Inflammatory macrophage (primary cell): ENCODE measurements around the gene TMEM161A.

Experiments
- DNase-seq, 2 donors: peaks; one replicate each; pipeline ENCODE4 v3.0.0-alpha.2; 2020 to 2022

The TMEM161A gene

DNA sequence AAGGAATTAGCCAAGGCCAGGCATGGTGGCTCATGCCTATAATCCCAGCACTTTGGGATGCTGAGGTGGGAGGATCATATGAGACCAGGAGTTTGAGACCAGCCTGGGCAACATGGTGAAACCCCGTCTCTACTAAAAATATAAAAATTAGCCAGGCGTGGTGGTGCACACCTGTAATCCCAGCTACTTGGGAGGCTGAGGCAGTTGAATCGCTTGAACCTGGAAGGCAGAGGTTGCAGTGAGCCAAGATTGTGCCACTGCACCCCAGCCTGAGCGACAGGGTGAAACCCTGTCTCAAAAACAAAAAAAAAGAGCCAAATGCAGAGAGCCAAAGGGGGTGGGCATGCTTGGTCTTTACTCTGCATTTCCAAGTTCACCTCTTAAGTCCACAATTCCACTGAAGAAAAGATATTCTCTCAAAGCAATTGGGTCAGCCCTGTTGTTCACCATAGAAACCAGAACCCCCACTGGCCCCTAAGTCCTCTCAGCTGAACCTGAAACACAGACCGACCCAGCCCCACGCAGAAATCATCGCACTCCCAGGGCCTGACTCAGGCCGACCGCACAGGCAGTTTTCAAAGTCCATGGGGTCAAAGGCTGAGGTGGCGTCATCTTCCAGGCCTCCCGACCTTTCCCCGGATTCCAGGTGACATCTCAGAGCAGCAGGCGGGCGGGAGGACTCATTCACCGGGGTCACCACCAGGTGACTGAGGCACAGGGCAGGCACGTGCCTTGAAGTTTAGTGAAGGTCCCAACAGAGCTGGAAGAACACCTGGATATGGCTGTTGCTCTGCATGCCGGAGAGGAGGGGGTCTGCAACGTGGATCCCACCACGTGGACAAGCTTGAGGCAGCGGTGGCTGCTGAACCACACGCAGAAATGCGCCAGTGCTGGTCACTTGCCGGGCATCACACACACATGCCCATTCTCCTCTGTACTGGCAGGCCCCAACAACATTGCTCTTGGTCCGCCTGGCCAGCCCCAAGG is 41.3 kb downstream of the TMEM161A start:
- no peak for DNase-seq

DNA sequence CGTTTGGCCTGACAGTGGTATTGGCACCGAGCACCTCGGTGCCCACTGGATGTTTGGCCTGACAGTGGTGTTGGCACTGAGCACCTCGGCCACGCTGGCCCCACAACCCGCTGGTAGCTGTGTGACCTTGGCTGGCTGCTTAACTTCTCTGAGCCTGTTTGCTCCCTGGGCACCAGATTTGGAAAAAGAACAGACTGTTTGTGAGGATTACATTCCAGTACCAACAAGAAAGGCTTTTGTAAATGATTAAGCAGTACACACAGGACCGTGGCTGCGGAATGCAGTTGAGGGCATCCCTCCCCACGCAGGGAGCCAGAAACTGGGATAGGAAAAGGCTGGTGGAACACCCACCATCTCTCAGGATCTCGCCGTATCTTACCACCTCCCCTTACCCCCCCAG is 42.6 kb downstream of the TMEM161A start:
- DNase-seq = no peak

GRCh38 chr19:19094513-19094912 is 43.8 kb downstream of the TMEM161A start:
- DNase-seq = no peak

GRCh38 chr19:19087676-19088075 is 50.6 kb downstream of the TMEM161A start:
- DNase-seq = no peak

DNA sequence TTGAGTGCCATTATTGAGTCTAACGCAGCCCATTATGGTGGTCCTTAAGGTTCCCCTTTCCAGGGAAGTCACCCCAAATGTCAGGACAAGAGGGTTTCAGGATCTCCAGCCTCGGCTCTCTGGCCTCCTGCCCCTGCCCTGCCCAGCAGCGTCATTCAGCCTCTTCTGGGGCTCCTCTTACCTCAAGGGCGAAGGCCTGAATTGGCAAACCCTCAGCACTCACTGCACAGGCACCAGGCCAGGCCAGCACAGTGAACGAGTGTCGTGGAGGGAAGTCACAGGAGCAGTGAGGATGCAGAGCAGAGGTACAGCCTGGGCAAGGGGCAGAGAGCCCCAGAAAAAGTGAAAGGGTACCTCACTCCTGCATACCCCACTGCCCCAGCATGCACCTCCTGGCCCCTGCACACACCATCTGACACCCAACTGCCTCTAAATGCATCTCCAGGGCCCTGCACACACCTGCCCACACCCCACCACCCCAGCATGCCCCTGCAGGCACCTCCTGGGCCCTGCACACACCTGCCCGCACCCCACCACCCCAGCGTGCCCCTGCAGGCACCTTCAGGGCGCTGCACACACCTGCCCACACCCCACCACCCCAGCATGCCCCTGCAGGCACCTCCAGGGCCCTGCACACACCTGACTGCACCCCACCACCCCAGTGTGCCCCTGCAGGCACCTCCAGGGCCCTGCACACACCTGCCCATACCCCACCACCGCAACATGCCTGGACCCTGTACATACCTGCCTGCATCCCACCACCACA is 54.7 kb downstream of the TMEM161A start:
- no peak for DNase-seq

GRCh38 chr19:19081642-19082151 is 56.6 kb downstream of the TMEM161A start:
- peak in 1 of 2 donors; percentile 36 for DNase-seq

GRCh38 chr19:19079571-19079970 is 58.7 kb downstream of the TMEM161A start:
- no peak for DNase-seq

- DNase-seq = no peak
Observed at GRCh38 chr19:19078801-19079200, 59.5 kb downstream of the TMEM161A start.

DNA sequence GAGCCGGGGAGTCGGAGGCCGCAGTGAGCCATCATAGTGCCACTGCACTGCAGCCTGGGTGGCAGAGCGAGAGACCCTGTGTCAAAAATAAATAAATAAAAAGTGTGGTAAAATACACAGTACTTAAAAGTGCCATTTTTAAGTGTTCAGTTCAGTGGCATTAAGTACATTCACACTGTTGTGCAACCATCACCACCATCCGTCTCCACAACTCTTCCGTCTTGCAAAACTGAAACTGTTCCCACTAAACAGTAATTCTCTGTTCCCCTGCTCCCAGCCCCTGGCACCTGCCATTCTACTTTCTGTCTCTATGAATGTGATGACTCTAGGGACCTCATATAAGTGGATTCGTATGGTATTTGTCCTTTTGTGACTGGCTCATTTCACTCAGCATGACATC is 61.2 kb downstream of the TMEM161A start:
- peak; percentile 28 to 47 for DNase-seq

- DNase-seq = no peak
Observed at GRCh38 chr19:19076476-19076875, 61.8 kb downstream of the TMEM161A start.

DNA sequence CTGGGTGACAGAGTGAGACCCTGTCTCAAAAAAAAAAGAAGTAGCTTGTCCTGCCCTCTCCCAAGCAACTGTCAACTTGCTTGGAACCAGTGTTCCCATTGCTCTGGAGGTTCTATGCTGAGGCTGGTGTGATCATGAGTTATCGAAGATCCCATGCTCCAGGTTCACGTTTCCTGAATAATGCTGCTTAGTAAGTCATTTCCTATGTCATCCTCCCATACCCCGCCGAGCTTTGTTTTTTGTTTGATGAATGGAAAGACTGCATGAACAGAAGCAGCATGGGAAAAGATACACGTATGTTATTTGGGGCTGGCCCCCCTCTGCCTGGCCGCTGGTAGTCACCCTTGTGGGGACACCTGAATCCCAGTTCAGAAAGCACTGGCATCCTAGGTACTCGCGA is 63.2 kb downstream of the TMEM161A start:
- no peak for DNase-seq

DNA sequence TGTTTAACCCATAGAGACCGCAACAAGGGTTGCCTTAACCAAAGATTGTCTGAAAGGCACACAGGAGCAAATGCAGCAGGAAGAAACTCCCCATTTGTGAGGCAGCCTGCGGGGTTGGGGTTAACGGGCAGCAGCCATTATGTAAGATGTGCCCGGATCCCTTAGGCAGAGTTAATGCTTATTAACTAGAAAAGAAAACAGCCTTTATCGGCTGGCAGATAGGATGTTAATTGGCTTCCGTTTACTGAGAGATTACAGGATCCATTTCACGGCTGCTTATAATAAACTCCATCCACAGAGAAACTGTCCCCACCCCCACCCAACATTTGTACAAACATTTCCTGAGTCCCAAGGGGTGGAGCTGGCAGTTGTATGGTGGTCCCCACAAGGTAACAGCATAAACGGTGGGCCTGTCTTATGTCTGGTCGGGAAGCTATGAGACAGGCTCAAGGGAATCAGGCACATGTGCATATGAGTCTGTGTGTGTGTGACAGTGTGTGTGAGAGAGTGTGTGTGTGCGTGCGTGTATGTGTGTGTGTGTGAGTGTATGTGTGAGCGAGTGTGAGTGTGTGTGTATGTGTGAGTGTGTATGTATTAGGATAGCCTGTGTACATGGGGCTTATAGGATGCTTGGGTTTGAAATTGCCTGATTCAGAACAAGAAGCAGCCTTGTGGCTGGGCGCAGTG is 63.9 kb downstream of the TMEM161A start:
- DNase-seq = no peak

GRCh38 chr19:19071897-19072296 is 66.4 kb downstream of the TMEM161A start:
- no peak for DNase-seq
